Adrenal gland (tissue), 5 donors: Measurements from ENCODE around the gene NEU1.

Experiments used
- CTCF ChIP-seq, 6 experiments: fragments of 450-650 bp in 4 of 6; fragments of 200-600 bp in 2 of 6; sonication (generic) in 1 of 6; IDR thresholded peaks; 1 replicate in 5 of 6; 2 replicates in 1 of 6; pipeline versions ENCODE4 v1.5.1 to v1.8.0; 2016 to 2021; ENCODE audit warnings: antibody characterized with exemption in 6 of 6, mild to moderate bottlenecking in 2 of 6, moderate library complexity in 1 of 6
- POLR2A ChIP-seq, 2 donors: fragments of 450-650 bp; IDR thresholded peaks; one replicate each; pipeline ENCODE4 v1.6.1; 2017; ENCODE audit warnings: antibody characterized with exemption in 2 of 2, mild to moderate bottlenecking in 2 of 2, moderate library complexity in 1 of 2
- donor health status: DM: no; HTN: no; CAD: no.

- no peak for TF ChIP-seq CTCF (IDR thresholded peaks at IDR 0.05)
- TF ChIP-seq POLR2A (IDR thresholded peaks at IDR 0.05), result no peak
Measured at GRCh38 chr6:31907158-31907813, 44.7 kb upstream of the NEU1 start.
